NCI-H446 (cell line): ENCODE results near the gene RASSF3.

Source experiments
- DNase-seq, 2 experiments: peaks; one replicate each; lab custom pipeline; 2025; lab: John Stamatoyannopoulos, UW

Gene RASSF3

DNA sequence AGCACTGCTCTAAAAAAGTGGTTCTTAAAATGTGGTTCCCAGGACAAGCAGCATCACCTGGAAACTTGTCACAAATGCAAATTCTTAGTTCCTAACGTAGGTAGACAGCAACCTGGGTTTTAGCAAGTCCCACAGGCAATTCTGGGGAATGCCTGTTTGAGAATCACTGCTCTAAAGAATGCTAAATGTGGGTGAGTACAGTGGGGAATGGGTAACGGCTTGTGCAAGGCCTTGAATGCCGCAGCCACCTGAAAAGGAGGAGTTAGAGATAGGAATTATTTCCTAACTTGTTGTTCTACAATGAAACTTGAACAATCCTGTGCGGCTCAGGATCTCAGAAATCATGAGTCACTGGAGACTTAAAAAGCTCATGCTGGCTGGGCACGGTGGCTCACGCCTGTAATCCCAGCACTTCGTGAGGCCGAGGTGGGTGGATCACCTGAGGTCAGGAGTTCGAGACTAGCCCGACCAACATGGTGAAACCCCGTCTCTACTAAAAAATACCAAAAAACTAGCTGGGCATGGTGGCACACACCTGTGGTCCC lies 114.0 kb downstream of the RASSF3 start:
- DNase-seq = no peak

DNA sequence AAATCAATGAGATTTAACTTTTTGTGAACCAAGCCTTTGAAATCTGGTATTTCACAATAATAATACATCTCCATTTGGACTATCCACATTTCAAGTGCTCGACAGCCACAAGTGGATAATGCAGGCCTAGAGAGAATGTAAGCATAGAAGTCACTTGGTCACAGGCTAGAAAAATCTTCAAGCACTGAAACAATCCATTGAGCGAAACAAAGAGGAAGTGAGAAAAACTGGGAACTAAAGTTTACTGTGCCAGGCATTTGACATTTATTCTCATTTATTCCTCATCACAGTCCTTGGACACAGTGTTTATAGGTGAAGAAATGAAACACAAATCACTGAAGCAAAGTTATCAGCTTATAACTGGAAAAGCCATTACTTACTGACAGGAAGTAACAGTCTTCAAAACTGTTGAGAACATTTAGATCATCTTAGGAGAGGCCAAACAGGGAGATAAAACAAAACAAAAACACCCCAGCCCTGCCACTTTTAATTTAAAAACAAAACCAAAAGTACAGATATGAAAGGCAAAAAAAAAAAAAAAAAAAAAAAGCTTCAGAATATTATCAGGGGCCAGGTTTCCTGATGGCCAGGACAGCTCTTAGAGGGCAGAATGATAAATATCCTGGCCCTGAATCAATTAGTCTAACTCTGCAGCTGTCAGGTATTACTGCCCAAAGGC lies 119.8 kb downstream of the RASSF3 start:
- no peak for DNase-seq

DNA sequence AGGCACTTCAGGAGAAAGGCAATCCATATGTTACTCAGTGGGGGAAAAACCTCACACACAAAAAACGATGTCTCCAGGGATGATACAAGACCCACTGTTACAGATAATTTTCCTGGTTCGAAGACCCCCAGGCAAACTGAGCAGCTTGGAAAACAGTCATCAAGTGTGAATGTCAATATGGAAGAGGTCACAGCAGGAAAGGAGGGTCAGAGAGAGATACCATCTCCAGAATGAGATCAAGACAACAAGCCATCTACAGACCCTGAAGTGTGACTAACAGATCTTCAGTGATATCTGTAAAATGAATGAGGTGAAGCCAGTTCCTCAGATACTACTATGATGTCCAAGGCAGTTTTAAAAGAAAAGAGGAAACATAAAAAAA lies 120.3 kb downstream of the RASSF3 start:
- peak in 1 of 2 experiments; percentile 23 for DNase-seq

DNA sequence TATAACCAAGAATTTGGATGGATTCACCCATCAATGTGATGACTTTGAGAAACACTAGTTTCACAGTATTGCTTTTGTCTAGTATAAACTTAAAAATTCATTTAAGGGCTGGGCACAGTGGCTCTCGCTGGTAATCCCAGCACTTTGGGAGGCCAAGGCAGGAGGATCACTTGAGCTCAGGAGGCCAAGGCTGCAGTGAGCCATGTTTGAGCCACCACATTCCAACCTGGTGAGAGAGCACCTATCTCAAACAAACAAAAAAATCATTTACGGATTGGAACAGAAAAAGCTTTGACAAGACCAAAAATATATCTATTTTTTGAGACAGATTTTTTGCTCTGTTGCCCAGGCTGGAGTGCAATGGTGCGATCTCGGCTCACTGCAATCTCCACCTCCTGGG lies 121.4 kb downstream of the RASSF3 start:
- no peak for DNase-seq

DNA sequence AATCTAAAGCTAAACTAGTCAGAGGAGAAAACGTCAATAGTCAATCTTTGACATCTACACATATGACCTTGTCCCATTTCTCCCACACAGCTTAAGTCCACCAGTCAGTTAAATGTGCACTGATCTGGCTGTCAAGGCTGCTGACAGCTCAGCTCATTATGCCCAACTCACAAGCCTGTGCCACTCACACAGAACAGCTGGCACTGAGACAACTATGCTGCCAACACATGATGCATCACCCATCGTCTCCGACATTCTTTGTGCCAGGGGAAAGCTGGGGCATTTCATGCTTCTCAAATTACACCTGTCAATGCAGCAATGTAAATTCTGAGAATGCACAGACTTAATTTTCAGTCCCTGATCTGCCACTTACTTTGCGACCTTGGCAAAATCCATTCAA lies 123.6 kb downstream of the RASSF3 start:
- peak; percentile 8 to 68 for DNase-seq

DNA sequence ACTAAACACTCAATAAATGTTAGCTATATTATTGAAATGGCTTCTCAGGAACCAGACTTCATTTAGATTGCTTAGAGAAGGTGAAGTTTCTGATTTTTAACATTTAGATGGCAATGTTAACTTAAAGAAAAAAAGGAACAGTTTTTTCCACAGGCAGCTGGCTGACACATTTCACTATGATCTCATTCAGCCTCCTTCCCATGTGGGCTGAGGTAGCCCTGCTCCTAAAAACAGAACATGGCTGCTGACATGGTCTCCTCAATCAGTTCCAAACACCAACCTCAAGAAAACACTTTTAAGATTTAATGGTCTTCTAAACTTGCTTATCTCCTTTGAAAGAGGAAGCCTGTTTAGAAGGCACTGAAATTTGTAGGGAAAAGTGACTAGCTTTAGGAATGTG lies 125.1 kb downstream of the RASSF3 start:
- no peak for DNase-seq

DNA sequence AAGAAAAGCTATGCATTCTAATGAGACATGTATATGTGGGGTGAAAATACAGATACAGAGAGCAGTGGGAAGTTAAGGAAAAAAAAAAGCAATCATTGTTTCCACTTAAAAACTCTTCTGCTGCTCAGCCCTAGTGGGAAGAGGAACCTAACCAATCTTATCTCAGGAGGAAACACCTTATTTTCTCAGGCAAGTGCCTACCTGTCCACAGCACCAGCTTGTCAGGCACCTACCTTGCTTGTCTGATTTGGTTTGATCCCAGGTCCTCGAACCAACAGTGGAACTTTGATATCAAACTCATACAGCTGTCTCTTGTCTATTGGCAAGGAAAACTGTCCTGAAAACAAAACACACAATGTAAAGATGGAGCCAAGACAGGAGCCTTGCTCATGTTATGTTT lies 126.5 kb downstream of the RASSF3 start:
- DNase-seq = no peak

DNA sequence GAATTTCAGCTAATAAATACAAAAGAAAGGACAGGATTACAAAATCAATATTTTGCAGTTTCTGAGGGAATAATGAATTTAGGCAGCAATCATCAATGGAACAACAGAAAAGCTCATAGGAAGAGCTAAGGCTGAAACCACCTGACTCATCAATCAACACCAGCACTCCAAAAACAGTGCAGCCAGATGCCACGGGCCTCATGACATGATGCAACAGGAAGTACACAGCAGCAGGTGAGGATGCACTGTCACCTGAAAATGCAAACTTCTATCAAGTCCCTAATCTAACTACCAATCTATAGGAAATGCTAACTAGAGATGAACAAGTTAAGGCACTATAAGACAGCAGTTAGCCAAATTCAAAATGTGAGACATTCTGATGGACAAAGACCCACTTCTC lies 127.2 kb downstream of the RASSF3 start:
- DNase-seq = no peak

DNA sequence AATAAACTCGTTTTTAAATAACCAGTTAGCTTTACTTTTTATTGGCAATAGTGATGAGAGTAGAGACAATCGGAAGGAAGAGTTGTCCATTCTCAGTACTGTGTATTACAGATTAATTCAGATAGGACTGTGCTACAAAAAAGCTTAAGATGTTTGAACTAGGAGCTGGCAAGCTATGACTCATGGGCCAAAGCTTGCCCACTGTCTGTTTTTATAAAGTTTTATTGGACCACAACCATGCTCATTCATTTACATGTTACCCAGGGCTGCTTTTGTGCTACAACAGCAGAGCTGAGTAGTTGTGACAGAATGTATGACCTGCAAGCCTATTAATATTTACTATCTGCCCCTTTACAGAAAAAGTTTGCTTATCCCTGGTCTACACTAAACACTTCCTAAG lies 129.5 kb downstream of the RASSF3 start:
- no peak for DNase-seq

DNA sequence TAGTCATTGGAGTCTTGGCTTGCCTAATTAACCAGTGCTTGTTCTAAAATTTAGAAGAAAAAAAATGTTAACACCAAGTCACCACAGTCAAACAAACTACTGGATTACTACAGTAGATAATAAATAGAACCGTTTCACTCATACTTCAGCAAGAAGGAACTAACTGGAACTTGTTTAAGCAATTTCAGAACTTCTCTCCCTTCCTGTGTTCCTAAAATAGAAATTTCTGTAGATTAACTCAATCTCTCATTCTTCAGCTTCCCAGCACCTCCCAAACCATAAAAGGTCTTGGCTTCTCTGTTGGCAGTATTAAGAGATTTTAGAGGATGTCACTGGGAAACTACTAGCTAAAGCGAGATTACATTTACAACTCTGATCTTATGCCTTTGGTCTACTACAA lies 130.4 kb downstream of the RASSF3 start:
- DNase-seq = no peak

DNA sequence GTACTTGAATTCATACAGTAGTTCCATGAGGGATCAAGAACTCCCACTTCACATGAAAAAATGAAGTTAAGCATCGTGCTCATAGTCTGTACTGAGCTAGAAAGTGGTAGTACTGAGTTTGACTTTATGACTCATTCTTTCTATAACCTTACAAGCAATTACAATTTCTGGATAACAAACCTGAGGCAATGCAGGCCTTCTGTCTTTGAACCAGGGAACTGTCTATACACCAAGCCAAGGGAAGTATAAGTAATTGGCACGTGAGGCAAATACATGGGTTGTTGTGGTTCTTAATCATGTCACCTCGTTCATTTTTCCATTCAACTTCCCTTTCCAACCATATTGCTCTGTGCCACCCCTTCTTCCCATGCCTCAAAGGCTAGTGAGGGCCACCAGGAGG lies 132.1 kb downstream of the RASSF3 start:
- DNase-seq = no peak

DNA sequence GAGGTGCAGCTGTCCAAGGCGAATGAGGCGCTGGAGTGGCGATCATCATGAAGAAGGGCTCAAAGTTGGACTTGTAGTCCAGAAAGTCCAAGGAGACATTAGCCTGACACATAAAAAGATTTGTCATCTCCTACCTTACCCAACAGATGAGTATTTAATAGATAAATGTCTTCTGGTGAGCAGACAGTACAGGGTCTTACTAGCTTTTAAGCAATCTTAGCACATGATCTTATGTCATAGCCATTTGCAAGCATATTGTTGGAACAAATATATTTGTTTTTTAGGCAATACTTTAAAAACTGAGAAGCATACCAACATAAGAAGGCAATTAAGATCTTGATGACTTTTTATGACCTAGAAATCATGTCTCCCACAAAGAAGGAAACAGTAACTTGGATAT lies 132.9 kb downstream of the RASSF3 start:
- no peak for DNase-seq

DNA sequence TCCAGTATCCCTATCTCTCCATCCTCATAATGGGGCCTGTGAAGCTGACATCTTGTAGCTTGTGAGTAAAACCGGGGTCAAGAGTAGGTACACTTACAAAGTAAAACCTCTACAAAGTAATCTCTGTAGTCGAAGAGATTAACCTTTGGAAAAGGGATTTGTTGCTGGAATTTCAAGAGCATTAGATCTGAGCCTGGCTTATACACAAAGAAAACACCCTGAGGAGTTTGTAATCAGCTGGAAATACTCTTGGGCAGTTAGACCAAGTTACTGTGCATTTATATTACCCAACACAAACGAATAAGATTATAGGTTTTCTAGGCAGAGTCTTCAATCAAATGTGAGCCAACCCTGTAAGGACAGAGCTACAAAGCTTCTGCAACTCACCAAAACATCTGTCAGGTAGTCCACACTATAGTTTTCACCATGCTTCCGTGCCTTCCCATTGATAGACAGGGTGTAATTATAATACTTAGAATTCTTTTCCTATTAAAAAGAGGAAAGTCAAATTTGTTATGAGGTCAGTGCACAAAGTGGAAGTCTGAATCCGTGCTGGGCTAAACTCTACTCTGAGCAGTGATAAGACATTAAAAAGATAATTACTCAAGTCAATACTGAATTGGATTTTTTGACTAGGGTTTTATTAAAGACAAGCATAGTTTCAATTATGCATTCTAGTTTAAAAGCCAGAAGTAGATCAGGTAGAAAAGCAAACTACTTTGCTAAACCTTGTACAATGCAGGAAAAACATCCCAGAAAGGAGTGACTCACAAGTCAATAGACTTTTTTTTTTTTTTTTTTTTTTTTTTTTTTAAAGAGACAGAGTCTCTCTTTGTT lies 134.3 kb downstream of the RASSF3 start:
- no peak for DNase-seq

DNA sequence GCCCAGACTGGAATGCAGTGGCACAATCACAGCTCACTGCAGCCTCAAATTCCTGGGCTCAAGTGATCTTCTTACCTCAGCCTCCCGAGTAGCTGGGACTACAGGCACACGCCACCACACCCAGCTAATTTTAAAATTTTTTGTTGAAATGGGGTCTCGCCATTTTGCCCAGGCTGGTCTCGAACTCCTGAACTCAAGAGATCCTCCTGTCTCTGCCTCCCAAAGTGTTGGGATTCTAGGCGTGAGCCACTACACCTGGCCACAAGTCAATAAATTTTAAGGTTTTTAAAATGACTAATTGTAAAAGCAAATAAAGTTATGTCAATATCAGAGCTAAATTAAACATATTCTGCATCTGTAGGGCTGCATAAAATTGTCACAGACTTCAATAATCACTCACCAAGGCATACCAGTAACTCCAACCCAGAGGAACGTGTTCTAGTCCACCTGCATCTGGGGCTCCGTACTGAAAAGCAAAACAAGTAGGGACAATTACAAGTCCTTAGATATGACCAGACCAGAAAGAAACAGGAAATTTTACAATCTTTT lies 135.0 kb downstream of the RASSF3 start:
- no peak for DNase-seq

DNA sequence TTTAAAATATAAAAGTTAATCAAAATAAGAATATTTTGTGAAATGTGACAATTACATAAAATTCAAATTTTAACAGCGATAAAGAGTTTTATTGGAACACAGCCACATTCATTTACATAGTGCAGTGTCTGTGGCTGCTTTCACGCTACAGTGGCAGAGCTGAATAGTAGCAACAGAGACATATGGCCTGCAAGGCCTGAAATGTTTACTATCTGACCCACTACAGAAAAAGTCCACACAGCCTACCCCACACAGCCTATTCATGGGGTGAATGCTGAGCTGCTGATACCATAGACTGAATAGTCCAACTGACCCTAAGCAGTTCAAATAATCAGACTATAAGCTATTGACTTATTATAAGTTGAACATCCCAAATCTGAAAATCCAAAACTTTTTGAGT lies 135.7 kb downstream of the RASSF3 start:
- peak in 1 of 2 experiments; percentile 24 for DNase-seq

DNA sequence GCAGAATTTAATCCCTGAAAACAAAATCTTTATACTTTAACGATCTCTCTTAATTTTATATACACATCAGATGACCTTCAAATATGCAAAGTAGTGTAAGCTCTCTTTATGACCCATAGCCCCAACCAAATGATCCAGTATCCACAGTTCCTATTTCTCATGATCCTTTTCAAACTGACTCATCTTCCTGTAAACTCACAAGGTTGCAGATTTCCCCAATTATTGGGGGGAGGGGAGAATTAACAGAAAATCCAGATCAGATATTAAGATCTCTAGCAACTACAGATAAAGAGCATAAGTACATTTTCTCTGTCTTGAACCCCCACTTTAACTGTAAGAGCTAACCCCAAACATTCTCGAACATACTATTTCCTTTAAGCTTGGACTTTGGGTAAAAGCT lies 136.4 kb downstream of the RASSF3 start:
- DNase-seq = no peak
